Stimulated activated CD4-positive, alpha-beta T cell treated with anti-CD3 and anti-CD28 coated beads, Interleukin-1b, Interleukin-23, amount 100 ng/mL, for 24 hours (primary cell): ENCODE measurements around the gene LPCAT1.

Experiments
- DNase-seq, 4 experiments: peaks; one replicate each; pipeline ENCODE4 v3.0.0-alpha.2; 2020; ENCODE audit warnings: low read depth in 4 of 4, low spot score in 1 of 4

Gene LPCAT1

DNA sequence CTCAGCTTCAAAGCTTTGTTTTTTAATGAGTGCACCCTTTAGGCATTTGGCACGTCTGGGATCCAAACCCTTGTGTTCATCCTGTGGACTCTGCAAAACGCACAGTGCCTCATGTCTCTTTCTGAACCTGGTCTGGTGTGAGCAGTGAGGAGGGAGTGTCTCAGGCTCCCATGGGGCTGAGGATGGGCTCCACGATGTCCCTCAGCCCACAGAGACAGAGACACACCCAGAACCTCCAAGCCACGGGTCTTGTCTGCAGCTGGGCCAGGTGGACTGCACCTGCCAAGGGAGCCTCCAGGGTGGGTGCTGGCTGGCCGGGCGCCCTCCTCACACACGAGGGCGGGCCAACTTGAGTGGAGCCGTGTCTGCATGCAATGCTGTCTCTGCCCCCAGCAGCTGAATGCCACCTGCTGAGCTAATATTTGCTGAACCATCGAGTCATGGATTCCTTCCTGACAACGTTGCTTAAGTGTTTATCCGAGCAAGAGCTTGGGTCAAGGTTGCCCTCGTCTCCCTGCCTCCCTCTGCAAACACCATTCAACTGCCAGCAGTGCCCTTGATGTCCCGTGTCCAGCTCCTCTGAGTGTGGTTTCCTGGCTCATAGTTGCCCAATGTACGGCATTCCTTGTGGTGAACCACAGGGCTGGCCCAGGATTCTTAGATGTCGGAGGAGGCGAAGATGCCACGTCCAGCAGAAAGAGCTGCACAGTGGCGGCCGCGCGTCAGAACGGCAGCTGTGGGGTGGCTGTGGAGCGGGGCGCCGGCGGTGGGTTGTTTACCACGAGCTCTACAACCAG is 31.4 kb upstream of the LPCAT1 start:
- DNase-seq: no peak

DNA sequence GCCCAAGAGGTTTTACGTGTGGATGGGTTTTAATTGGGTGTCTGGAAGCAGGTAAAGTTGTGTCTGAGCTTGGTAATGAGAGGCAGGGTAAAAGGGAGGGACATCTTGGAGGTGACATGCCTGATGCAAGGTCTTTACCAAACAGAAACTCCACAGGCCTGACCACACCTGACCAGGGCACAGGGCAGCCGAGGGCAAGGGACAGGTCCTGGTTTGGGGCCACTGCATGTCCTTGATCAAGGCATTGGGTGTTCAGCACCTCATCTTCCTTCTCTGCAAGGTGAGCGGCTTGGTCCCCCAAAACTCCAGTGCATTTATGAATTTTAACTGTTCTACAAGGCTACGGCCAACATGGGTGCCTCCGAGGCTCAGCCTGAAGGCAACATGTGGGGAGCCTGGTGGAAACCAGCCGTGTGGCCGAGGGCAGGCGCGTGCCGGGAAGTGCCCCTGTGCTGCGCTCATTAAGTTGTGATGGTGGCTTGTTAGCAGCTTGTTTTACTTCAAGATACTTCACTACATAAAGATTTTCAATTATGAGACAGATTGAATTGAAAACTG is 30.7 kb upstream of the LPCAT1 start:
- no peak for DNase-seq

DNA sequence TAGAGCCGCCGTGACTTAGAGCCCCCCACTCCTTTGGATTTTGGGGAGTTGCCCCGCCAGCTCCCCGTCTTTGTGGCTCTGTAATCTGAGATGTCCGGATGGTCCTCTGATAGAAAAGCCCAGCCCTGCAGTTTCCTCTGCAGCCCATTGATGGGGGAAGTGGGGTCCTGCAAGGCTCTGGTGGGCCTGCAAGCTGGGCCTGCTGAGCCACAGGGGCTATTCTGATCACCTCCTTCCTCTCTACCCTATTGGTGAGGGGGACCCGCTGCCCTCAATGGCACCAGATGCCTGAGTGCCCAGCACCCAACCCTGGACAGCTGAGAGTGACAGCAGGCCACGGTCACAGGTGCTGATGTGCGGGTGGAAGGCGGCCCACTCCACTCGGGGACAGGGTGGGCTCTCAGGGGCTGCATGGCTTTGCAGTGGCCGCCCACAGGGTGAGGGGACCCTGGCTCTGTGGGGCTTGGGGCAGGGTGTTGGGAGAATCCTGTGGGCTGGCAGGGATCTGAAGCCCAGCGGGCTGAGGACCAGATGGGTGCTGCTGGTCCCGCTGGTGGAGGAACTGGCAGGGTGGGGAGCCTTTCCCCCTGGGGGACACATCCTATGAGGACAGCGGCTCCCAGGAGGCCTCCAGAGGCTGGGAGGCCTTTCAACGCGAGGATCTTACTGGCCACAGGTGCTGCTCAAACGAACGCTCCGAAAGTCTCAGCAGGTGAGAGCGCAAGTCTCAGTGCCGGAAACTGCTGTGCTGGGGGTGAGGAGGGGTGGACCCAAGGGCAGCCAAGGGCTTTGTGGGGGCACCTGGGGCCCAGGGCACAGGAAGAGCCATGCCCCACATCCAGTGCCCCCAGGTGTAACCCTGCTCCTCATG is 30.0 kb upstream of the LPCAT1 start:
- no peak for DNase-seq

DNA sequence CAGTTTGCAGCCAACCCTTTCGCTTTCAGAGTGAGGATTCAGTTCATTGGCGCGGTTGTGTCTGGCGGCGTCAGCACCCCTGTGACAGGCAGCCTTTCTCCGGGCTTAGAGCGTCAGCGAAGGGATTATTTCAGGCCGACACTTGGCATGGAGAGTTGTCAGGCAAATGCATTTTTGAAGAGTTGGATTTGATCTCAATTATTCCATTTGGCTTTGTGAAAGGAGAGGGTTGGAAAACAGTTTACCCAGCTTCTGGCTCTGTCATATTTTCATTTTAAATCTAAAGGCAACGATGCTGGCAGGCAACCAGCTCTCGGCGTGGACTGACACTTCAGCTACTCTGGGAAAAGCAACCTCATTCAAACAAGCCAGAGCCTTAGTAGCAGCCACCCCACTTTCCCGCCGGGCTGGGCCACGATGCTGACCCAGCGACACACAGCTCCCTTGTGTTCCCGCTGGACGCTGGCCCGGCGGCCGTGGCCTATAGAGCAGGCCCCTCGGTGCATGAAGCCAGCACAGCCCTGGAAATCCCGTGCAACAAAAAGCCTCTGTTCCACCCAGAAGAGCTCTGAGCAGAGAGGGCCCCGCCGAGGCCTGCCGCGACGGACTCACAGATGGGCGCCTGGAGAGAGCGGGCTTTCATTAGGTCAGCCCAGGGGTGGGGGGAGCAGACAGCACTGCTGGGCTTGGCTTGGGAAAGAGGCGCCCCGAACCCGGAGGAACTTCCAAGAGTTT is 28.9 kb upstream of the LPCAT1 start:
- no peak for DNase-seq

DNA sequence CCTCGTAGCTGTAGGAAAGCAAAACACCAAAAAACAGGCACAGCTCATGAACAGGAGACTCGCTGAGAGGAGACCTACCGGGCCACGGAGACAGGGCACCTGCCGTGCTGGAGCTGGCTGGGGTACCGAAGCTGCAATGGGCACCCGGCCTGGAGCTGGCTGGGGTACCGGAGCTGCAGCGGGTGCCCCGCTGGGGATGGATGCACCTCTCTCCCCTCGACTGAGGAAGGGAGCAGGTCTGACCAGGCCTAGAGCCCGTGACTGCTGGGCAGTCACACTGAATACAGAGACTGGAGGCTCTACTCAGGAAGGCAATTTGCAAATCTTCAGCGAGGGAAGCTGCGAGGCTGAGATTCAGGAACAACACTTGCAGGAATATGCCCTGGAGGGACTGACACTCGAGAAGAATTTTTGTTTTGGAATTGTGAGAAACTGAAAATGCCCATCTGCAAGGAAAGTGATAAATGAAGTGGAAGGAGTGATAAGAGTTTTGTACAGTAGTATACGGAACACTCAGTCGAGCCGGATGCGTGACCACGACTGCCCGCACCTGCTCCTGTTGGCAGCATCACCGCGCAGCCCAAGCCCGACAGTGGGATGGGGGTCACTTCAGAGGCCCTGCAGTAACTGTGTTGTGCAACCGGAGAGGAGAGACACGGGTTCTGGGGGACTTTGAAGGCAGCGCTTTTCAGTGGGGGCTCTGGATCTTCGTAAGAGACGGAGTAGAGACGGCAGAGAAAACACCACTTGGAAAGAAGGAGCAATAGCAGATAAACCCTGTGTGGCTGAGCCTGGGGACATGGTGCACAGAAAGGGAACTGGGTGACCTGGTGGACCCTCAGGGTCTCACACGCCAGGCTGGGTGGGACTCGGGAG is 27.9 kb upstream of the LPCAT1 start:
- DNase-seq: no peak

DNA sequence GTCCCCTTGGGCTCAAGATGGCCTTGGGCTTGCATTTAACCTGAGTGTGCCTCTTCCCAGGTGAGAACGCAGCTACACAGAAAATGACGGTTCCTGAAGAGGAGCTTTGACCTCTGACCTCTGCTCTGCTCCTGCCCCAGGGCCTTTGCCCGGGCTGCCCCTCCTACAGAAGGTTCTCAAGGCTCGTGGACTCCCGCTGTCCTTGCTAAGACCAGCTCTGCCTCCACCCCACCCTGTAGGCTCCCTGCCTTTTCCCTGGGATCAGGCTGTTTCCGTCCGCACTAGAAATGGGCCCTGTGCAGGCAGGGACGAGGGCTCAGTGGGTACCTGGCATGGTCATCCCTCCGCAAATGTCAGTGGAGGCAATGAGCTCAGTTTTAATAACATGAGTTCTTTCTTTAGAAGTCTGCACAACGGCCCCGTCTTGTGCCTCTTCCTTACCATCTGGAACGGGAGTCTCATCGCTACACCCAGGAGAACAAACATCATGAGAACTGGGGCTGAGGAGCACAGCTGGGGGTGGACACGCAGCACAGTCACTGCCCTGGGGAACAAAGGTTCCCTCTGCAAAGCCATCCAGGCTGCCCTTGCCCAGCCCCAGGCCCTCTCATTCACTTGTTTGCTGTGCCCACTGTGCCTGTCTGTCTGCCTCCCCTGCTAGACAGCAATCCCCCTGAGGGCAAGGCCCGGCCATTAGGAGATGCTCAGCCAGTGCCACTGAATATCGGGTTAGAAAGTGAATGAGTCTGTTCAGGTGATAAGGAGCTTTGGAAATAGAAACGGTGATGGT is 26.7 kb upstream of the LPCAT1 start:
- DNase-seq: no peak

DNA sequence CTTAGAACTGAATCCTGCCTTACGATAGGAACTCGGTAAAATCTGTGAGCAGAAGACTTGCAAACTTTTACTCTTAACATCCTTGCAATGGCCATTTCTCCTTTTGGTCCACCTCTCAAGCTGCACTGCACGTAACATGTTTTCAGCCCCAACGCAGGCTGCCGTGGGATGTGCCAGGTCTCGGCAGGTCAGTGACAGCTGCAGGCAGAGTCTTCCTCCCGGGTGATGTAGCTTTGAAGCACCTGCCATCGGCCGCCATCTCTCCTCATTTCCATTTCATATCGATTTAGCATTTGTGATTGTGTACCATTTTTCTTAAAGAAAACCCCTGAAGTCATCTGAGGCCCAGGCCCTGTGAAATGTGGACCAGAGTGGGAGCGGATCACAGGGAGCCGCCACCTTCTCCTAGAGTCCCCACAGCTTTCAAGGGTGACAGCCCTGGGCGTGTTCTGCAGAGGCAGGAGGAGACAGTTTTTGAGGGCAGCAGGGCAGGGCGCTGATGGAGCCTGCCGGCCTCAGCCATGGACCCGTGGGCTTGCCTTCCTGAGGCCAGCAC is 25.8 kb upstream of the LPCAT1 start:
- no peak for DNase-seq

DNA sequence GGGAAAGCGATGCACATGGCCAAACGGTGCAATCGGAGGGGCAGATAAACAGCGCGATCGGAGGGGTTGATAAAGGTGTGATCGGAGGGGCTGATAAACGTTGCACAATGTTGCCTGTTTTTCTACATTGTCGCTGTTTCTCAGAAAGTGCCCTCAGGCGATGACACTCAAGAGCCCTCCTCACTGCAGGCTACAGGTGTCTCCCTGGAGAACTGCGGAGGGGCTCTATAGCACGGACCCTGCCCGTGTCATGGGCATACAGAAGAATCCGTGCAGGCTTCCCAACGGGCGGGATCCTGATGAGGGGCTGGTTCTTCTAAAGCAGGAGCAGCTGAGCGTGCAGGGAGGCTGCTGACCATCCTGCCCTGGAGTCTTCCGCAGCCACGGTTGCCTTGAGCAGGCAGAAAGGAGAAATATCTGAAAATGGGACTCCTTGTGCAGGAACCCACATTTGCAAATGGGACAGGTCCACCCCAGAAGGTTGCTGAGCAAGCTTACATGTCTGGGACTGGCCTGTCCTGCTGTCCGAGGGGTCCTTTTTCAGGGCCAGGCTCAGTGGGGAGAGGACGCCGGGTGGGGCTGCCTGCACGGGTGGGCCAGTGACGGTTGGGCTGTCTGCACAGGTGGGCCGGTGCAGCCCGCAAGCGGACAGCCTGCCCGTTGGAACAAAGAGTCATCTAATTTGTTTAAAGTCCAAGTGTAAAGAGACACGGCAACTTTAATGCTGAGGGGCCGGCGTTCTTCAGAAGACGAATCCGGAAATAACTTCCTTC is 25.1 kb upstream of the LPCAT1 start:
- no peak for DNase-seq

DNA sequence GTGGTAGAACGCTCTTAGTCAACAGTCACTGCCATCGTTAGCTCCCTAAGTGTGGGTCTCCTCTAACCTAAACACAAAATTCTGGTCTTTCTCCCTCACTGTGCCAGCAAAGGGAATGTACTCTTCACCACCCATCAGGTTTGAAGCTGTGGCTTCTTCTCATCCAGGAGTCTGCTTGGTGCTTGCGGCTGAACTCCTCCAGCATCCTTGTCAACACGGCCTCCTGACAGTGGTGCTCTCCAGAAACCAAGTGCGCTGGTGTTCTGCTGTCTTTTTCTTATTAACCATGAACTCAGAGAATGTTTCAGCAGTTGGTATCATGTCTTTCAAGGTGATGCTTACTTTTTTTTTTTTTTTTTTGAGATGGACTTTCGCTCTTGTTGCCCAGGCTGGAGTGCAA is 23.9 kb upstream of the LPCAT1 start:
- DNase-seq: no peak

DNA sequence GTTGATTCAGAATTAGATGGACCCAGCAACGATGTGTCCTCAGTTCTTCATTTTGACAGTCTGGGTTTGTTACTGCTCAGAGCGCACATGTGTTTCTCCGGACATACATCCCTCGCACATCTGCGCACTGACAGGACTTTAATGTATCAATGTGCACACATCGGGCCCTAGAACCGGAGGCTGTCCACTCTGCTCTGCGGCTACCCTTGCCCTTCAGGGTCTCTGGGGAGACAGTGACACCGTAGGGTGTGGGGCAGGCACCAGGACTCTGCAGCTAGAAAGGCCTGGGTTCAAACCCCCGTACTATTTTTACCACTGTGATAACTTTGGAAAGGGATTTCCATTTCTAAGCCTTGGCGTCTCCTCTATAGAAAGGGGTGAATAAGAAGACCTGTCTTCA is 23.5 kb upstream of the LPCAT1 start:
- DNase-seq: no peak

DNA sequence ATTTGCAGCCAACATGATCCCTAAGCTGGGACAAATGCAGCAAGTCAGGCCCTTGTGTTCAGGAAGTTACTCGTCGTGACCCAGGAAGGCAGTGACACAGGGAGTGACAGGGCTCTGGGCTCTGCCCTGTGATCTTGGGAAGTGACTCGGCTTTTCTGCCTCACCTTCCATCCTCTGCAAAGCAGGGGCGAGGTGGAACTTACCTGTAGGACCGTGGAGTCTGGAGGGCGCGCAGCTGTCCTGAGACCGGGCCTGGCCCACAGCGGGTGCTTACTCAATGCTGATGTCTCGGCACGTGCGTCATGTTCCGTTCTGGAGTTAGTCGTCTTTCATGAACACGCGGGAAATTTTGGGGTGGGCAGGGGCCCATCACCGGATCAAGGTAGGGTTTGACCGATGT is 22.8 kb upstream of the LPCAT1 start:
- DNase-seq: no peak

DNA sequence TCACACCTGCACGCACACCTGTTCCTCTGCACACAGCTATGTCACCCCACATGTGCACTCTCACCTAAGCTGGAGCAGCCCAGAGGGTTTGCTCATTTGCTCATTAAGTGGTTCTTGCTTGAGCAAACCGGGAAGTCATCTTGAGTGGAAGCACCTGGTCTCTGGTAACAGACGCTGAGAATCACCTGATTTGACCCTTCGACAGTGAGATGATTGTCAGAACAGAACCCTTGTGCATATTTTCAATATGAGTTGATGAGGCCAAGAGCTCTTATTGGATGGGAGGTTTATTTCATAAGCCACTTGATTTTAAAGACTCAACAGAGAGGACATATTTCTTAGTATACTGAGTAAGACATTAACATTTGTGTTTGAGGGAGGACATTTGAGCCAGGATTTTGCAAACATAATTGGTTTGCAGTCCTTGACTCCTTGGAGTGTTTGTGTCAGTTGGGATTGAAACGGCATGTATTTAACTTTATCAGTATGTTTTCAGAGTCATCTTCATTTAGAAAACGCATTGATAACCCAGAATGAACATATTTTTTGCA is 22.1 kb upstream of the LPCAT1 start:
- no peak for DNase-seq

DNA sequence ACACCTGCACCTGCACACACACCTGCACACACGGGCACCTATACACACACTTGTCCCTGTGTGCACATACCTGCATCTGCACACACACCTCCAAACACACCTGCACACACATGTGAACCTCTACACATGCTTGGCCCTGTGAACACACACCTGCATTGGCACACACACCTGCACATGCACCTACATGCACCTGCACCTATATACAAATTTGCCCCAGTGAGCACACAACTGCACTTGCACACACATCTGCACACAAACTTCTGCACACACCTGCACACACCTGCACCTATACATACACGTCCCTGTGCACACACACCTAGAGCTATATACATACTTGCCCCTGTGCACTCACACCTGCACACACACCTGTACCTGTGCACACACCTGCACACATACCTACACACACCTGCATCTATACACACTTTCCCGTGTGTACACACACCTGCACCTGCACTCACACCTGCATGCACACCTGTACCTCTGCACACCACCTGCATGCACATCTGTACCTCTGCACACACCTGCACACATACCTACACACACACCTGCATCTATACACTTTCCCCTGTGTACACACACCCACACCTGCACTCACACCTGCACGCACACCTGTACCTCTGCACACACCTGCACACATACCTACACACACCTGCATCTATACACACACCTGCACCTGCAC is 21.5 kb upstream of the LPCAT1 start:
- DNase-seq: no peak

DNA sequence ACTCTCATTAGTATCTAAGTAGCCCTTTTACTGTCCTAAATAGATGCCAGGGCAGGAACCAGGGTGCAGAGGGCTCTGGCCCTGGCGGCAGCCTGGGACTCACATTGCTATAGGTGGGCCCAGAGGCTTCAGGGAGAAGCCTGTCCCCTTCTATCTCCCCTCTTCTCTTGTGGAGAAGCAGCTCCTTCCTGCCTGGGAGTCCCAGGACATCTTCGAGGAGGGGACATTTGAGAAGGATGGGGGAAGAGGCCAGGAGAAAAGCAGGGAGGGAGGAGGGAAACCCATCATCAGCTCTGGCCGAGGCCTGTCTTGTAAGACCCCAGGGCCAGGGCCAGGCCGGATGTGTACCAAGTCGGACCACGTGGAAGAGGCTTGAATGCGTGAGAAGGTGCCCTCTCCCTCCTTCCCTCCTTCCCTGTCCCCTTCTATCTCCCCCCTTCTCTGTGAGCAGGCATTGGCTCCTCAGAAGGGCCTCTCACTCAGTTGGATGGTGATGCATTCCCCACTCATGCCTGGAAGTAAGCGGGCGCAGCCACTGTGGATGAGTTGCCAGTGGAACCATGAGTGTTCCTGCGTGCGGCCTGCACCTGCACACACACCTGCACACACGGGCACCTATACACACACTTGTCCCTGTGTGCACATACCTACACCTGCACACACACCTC is 20.7 kb upstream of the LPCAT1 start:
- DNase-seq: no peak

DNA sequence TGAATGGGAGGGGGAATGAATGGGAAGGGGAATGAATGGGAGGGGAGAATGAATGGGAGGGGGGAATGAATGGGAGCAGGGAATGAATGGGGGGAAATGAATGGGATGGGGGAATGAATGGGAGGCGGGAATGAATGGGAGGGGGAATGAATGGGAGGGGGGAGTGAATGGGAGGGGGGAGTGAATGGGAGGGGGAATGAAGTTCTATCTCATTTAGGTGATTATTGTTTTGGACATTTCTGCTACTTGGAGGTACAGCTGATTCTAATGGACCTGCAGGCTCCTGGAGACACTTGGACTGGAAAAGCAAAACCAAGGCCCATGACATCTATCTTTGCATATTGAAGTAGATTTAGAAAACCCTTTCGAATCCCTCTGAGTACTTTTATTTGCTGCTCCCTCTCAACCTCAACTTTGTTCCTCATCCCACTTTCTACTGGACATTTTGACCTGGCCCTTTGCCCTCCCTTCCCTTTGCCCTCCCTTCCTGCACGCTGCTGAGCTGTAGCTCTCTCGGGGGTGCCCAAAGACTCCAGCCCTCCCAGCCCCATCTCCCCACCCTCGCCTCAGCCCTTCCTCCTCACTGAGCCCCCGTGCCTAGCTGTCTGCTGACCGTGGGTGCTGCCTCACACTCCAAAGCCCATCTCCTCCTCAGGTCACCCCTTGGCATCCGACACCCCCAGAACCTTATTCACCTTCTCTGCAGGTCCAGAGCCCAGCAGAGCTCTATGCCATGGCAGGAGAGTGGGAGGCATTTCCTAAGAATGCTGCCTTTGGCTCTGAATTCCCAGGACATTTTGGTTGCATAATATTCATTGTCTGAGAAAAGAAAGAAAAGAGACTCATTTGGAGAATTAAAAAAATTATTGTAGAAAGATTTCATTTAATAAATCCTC is 19.9 kb upstream of the LPCAT1 start:
- no peak for DNase-seq

DNA sequence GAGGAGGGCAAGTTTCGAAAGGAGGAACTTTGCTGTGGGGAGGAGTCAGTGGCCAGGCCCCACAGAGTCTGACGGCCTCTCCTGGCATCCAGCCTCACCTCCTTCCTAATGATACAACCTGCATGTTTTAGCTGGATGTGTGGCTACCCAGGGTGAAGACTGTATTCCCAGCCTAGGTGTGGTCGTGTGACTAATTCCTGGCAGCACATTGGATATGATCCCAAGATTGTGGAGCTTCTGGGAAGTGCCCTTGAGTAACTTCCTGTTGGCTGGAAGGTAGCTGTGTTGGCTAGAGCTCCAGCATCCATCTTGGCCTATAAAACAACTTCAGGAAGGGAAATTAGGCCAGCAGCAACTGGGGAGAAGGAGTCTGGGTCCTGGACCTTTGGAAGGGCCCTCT is 19.0 kb upstream of the LPCAT1 start:
- DNase-seq: no peak
